ENCODE results near the gene RECQL5.

DNA sequence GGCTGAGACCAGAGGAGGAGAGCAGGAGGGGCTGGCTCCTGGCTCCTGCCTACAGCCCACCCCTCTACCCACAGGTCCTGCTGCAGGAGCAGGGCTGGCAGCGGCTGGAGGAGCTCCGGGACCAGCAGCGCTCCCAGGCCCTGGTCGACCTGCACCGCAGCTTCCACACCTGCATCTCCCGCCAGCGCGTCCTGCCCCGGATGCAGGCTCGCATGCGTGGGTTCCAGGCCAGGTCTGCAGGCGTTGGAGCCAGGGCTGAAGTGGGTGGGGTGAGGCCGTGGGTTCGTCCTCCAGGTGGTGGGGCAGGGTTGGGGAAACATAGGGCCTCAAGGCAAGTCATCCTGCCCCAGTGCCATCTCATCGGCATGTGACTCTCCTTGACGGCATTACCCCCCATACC lies 61.2 kb downstream of the RECQL5 start:
- TF ChIP-seq, protein P1, sequence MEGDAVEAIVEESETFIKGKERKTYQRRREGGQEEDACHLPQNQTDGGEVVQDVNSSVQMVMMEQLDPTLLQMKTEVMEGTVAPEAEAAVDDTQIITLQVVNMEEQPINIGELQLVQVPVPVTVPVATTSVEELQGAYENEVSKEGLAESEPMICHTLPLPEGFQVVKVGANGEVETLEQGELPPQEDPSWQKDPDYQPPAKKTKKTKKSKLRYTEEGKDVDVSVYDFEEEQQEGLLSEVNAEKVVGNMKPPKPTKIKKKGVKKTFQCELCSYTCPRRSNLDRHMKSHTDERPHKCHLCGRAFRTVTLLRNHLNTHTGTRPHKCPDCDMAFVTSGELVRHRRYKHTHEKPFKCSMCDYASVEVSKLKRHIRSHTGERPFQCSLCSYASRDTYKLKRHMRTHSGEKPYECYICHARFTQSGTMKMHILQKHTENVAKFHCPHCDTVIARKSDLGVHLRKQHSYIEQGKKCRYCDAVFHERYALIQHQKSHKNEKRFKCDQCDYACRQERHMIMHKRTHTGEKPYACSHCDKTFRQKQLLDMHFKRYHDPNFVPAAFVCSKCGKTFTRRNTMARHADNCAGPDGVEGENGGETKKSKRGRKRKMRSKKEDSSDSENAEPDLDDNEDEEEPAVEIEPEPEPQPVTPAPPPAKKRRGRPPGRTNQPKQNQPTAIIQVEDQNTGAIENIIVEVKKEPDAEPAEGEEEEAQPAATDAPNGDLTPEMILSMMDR (IDR thresholded peaks at IDR 0.05): no peak
- no peak for TF ChIP-seq POLR2A (IDR thresholded peaks at IDR 0.05)
- TF ChIP-seq EP300 (IDR thresholded peaks at IDR 0.05): no peak

Data from tibial nerve (tissue), 4 donors.